Thymus (tissue), 11 donors: ENCODE data around the gene UBL7. TPM values are rescaled to one million over a fixed set of nuclear protein-coding genes. Genes with fewer than 3 reads are reported as not detected.

Experiments used
- DNase-seq, 9 donors: peaks; one replicate each; pipeline ENCODE4 v3.0.0-alpha.2; 2013; ENCODE audit warnings: low spot score in 9 of 9, low read depth in 6 of 9, missing footprints in 1 of 9
- H3K27ac ChIP-seq, 2 donors: one replicate each; pipeline ENCODE4 v1.5.1; 2013; ENCODE audit warnings: control low read depth in 1 of 2, low read depth in 1 of 2, low read length in 1 of 2, mild to moderate bottlenecking in 1 of 2, moderate library complexity in 1 of 2
- H3K27me3 ChIP-seq, 2 donors: one replicate each; pipeline ENCODE4 v1.5.1; 2013; ENCODE audit warnings: low read length in 1 of 2; ENCODE audit not compliant: control insufficient read depth in 2 of 2, insufficient read depth in 1 of 2
- H3K36me3 ChIP-seq, 2 donors: one replicate each; pipeline ENCODE4 v1.5.1; 2013; ENCODE audit warnings: low read length in 1 of 2, mild to moderate bottlenecking in 1 of 2, moderate library complexity in 1 of 2; ENCODE audit not compliant: control insufficient read depth in 2 of 2, insufficient read depth in 2 of 2
- H3K4me1 ChIP-seq, 2 donors: one replicate each; pipeline ENCODE4 v1.5.1; 2013; ENCODE audit warnings: low read length in 2 of 2; ENCODE audit not compliant: control insufficient read depth in 2 of 2, insufficient read depth in 2 of 2
- H3K4me3 ChIP-seq, 2 donors: one replicate each; pipeline ENCODE4 v1.5.1; 2013; ENCODE audit warnings: low read length in 2 of 2, control low read depth in 1 of 2, mild to moderate bottlenecking in 1 of 2
- H3K9me3 ChIP-seq, 2 donors: one replicate each; pipeline ENCODE4 v1.5.1; 2013; ENCODE audit warnings: low read length in 1 of 2, mild to moderate bottlenecking in 1 of 2; ENCODE audit not compliant: control insufficient read depth in 2 of 2, insufficient read depth in 1 of 2
- WGBS: extraction: QIAGEN DNeasy Blood & Tissue Kit; methylation state at CpG from one replicate; pipeline ENCODE4 v1.1.7; 2013; 5-methylcytosine and 5-hydroxymethylcytosine counted together
- polyA plus RNA-seq: library from polyadenylated mRNA; stranded (reverse); fragments of 200-250 nt; gene quantifications from one replicate; pipeline ENCODE4 v1.2.3, GENCODE V29; 2013
- total RNA-seq: library from RNA; stranded (reverse); fragments of 120-200 nt; gene quantifications from one replicate; pipeline ENCODE4 v1.2.4, GENCODE V29; 2013
- donor health status: healthy.

Gene UBL7
- total and polyA plus RNA-seq, 2 donors: 38.7 to 78.3 TPM

GRCh38 chr15:74428970-74429780, 31.8 kb downstream of the UBL7 start:
- H3K36me3 ChIP-seq: peaks cover 4 to 47% of the 10 kb centered on the region in 2 donors
- peaks cover 0 to 8% of the 10 kb centered on the region in 2 donors for H3K9me3 ChIP-seq
- H3K4me1 ChIP-seq: peaks cover 39 to 89% of the 10 kb centered on the region in 2 donors
- no peak overlapping the region for H3K4me3 ChIP-seq
- whole genome bisulfite sequencing: 92% methylated on average over 14 of the region's 14 CpGs
- no peak for DNase-seq
- H3K27ac ChIP-seq: peak overlapping the region in 1 of 2 donors; percentile 57
- H3K27me3 ChIP-seq: peaks cover 0 to 2% of the 10 kb centered on the region in 2 donors

GRCh38 chr15:74428442-74428787, 32.5 kb downstream of the UBL7 start:
- H3K9me3 ChIP-seq: peaks cover 0 to 8% of the 10 kb centered on the region in 2 donors
- H3K4me3 ChIP-seq: no peak overlapping the region
- 95% methylated on average over 5 of the region's 5 CpGs for WGBS
- H3K4me1 ChIP-seq: peaks cover 45 to 94% of the 10 kb centered on the region in 2 donors
- no peak for DNase-seq
- peaks cover 4 to 48% of the 10 kb centered on the region in 2 donors for H3K36me3 ChIP-seq
- H3K27me3 ChIP-seq: peaks cover 0 to 2% of the 10 kb centered on the region in 2 donors
- peak overlapping the region in 1 of 2 donors; percentile 57 for H3K27ac ChIP-seq

- H3K4me3 ChIP-seq: no peak overlapping the region
- peak overlapping the region in 1 of 2 donors; percentile 8 for H3K27ac ChIP-seq
- H3K4me1 ChIP-seq: peaks cover 49 to 99% of the 10 kb centered on the region in 2 donors
- H3K36me3 ChIP-seq: peaks cover 4 to 54% of the 10 kb centered on the region in 2 donors
- DNase-seq: no peak
- H3K27me3 ChIP-seq: peaks cover 0 to 1% of the 10 kb centered on the region in 2 donors
- WGBS: 95% methylated on average over 9 of the region's 9 CpGs
- H3K9me3 ChIP-seq: peaks cover 0 to 8% of the 10 kb centered on the region in 2 donors
Measured at GRCh38 chr15:74427607-74428441, 33.1 kb downstream of the UBL7 start.

GRCh38 chr15:74426404-74427281, 34.3 kb downstream of the UBL7 start:
- no peak for DNase-seq

GRCh38 chr15:74425630-74426029, 35.3 kb downstream of the UBL7 start:
- Histone ChIP-seq H3K9me3 (peaks cover 0 to 5% of the 10 kb centered on the region in 2 donors), H3K4me1 (peaks cover 49 to 99% of the 10 kb centered on the region in 2 donors), H3K27ac (peak overlapping the region in 1 of 2 donors; percentile 73), H3K4me3 (no peak overlapping the region), H3K27me3 (no peaks in the 10 kb centered on the region), H3K36me3 (peaks cover 4 to 66% of the 10 kb centered on the region in 2 donors)
- WGBS: 85% methylated on average over 7 of the region's 7 CpGs
- peak in 1 of 9 donors; percentile 35 for DNase-seq

More at GRCh38 chr15:74426404-74427281, 34.3 kb downstream of the UBL7 start:
- peaks cover 4 to 62% of the 10 kb centered on the region in 2 donors for H3K36me3 ChIP-seq
- H3K27ac ChIP-seq: no peak overlapping the region
- 93% methylated on average over 10 of the region's 10 CpGs for WGBS
- peaks cover 51 to 99% of the 10 kb centered on the region in 2 donors for H3K4me1 ChIP-seq
- H3K4me3 ChIP-seq: no peak overlapping the region
- H3K9me3 ChIP-seq: peaks cover 0 to 7% of the 10 kb centered on the region in 2 donors
- no peaks in the 10 kb centered on the region for H3K27me3 ChIP-seq

GRCh38 chr15:74424901-74425528, 35.9 kb downstream of the UBL7 start:
- H3K4me1 ChIP-seq: peaks cover 44 to 99% of the 10 kb centered on the region in 2 donors

GRCh38 chr15:74423431-74424257, 37.3 kb downstream of the UBL7 start:
- 92% methylated on average over 10 of the region's 10 CpGs for WGBS
- H3K27ac ChIP-seq: peak overlapping the region in 1 of 2 donors; percentile 73
- peak in 1 of 9 donors; percentile 28 for DNase-seq

More at GRCh38 chr15:74424901-74425528, 35.9 kb downstream of the UBL7 start:
- Histone ChIP-seq H3K27ac (peak overlapping the region in 1 of 2 donors; percentile 73), H3K36me3 (peaks cover 4 to 68% of the 10 kb centered on the region in 2 donors), H3K27me3 (no peaks in the 10 kb centered on the region), H3K9me3 (peaks cover 0 to 5% of the 10 kb centered on the region in 2 donors), H3K4me3 (no peak overlapping the region)
- DNase-seq: no peak
- WGBS: 97% methylated on average over 8 of the region's 8 CpGs

More at GRCh38 chr15:74423431-74424257, 37.3 kb downstream of the UBL7 start:
- peaks cover 6 to 69% of the 10 kb centered on the region in 2 donors for H3K36me3 ChIP-seq
- H3K27me3 ChIP-seq: no peaks in the 10 kb centered on the region
- H3K4me1 ChIP-seq: peaks cover 40 to 99% of the 10 kb centered on the region in 2 donors
- peaks cover 0 to 14% of the 10 kb centered on the region in 2 donors for H3K9me3 ChIP-seq
- H3K4me3 ChIP-seq: no peak overlapping the region
